Measurements from ENCODE around the gene ACBD4.

The ACBD4 gene

DNA sequence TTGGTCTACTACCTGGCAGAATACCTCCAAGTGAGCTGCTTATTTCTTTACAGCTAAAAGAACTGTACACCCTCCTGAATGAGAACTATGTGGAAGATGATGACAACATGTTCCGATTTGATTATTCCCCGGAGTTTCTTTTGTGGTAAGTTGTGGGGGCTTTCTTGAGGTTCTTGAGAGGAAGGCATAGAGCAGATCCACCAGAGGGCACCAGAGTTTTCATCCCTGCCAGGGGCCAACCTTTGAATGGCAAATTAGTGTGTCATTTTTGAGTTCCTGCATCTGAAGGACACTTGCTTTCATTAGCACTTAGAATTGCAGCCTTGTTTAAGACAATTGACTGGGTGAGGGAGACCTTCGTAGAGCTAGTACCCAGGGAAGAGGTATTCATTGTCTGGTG is 39.3 kb upstream of the ACBD4 start:
- H3K36me3 ChIP-seq (ENCODE audit: insufficient read depth, low read length), result peaks cover 60% of the 10 kb centered on the region
- no peak overlapping the region for H3K27ac ChIP-seq (ENCODE audit: low read depth, low read length)
- no peak overlapping the region for H3K9ac ChIP-seq (ENCODE audit: low read length)
- no peaks in the 10 kb centered on the region for H3K27me3 ChIP-seq (ENCODE audit: control insufficient read depth in 1 of 2, insufficient read depth in 2 of 2, low read length in 2 of 2)
- H3K4me1 ChIP-seq (ENCODE audit: insufficient read depth, low read length), result peaks cover 45% of the 10 kb centered on the region
- no peaks in the 10 kb centered on the region for H3K9me3 ChIP-seq (ENCODE audit: low read length)
- H3K4me3 ChIP-seq (ENCODE audit: low read depth in 1 of 2, low read length in 2 of 2), result no peak overlapping the region

DNA sequence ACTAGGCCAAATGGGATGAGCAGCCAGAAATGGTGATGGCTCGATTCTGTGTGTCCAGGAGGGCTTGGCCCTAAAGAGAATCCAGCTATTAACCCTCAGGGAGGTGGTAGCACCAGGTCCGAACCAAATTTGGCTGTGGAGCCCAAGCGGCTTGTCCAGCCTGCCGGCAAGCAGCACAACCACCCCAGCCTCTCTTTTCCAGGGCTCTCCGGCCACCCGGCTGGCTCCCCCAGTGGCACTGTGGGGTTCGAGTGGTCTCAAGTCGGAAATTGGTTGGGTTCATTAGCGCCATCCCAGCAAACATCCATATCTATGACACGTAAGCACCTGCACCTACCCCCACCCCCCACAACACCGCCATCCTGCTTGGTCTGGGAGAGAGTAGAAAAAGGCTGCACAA is 38.6 kb upstream of the ACBD4 start:
- no peak overlapping the region for H3K9ac ChIP-seq (ENCODE audit: low read length)
- H3K27ac ChIP-seq (ENCODE audit: low read depth, low read length), result no peak overlapping the region
- H3K36me3 ChIP-seq (ENCODE audit: insufficient read depth, low read length), result peaks cover 61% of the 10 kb centered on the region
- H3K4me1 ChIP-seq (ENCODE audit: insufficient read depth, low read length), result peaks cover 42% of the 10 kb centered on the region
- H3K9me3 ChIP-seq (ENCODE audit: low read length), result no peaks in the 10 kb centered on the region
- no peak overlapping the region for H3K4me3 ChIP-seq (ENCODE audit: low read depth in 1 of 2, low read length in 2 of 2)
- H3K27me3 ChIP-seq (ENCODE audit: control insufficient read depth in 1 of 2, insufficient read depth in 2 of 2, low read length in 2 of 2), result no peaks in the 10 kb centered on the region

- Histone ChIP-seq H3K27ac (ENCODE audit: low read depth, low read length) (peak overlapping the region; percentile 8), H3K4me1 (ENCODE audit: insufficient read depth, low read length) (peaks cover 29% of the 10 kb centered on the region), H3K27me3 (ENCODE audit: control insufficient read depth in 1 of 2, insufficient read depth in 2 of 2, low read length in 2 of 2) (no peaks in the 10 kb centered on the region), H3K36me3 (ENCODE audit: insufficient read depth, low read length) (peaks cover 72% of the 10 kb centered on the region), H3K4me3 (ENCODE audit: low read depth in 1 of 2, low read length in 2 of 2) (no peak overlapping the region), H3K9ac (ENCODE audit: low read length) (no peak overlapping the region), H3K9me3 (ENCODE audit: low read length) (no peaks in the 10 kb centered on the region)
Measured at GRCh38 chr17:45098081-45098868, 37.2 kb upstream of the ACBD4 start.

DNA sequence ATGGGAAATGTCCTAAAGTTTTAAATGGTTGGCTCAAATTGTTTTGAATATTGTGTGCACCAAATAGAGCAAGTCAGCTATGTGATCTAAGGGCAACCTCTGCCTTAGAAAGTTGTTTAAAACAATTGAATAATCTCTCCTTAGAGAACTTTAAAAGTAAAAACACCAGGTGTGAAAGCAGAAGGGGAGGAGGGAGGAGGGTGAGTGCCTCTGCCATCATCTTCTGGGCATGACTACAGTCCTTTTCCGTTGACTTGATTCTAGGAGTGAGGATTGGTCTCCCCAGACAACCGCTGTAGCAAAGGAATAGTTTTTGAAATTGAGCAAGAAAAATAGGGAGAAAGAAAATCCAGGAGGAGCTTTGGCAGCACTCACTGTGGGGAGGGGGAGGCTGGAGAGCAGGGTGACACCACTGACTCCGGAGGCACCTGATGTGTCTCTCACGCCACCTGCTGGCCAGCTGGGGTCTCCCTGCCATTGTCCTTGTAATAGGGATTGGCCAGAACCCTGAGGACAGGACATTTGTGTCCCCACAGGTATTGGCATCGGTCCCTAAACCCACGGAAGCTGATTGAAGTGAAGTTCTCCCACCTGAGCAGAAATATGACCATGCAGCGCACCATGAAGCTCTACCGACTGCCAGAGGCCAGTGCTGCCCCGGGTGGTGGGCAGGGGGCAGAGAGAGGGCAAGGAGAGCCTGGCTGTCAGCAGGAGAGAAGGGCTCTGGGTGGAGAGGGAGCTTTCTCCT is 36.4 kb upstream of the ACBD4 start:
- Histone ChIP-seq H3K9me3 (ENCODE audit: low read length) (no peaks in the 10 kb centered on the region), H3K4me1 (ENCODE audit: insufficient read depth, low read length) (peaks cover 21% of the 10 kb centered on the region), H3K9ac (ENCODE audit: low read length) (no peak overlapping the region), H3K4me3 (ENCODE audit: low read depth in 1 of 2, low read length in 2 of 2) (no peak overlapping the region), H3K27ac (ENCODE audit: low read depth, low read length) (peak overlapping the region; percentile 16), H3K27me3 (ENCODE audit: control insufficient read depth in 1 of 2, insufficient read depth in 2 of 2, low read length in 2 of 2) (no peaks in the 10 kb centered on the region), H3K36me3 (ENCODE audit: insufficient read depth, low read length) (peaks cover 80% of the 10 kb centered on the region)

- H3K27ac ChIP-seq (ENCODE audit: low read depth, low read length), result no peak overlapping the region
Measured at GRCh38 chr17:45101546-45101882, 34.0 kb upstream of the ACBD4 start.

GRCh38 chr17:45101883-45102811 is 33.3 kb upstream of the ACBD4 start:
- Histone ChIP-seq H3K4me3 (ENCODE audit: low read depth in 1 of 2, low read length in 2 of 2) (no peak overlapping the region), H3K27ac (ENCODE audit: low read depth, low read length) (no peak overlapping the region), H3K27me3 (ENCODE audit: control insufficient read depth in 1 of 2, insufficient read depth in 2 of 2, low read length in 2 of 2) (no peaks in the 10 kb centered on the region), H3K9me3 (ENCODE audit: low read length) (no peaks in the 10 kb centered on the region), H3K36me3 (ENCODE audit: insufficient read depth, low read length) (peaks cover 84% of the 10 kb centered on the region), H3K9ac (ENCODE audit: low read length) (no peak overlapping the region), H3K4me1 (ENCODE audit: insufficient read depth, low read length) (peaks cover 23% of the 10 kb centered on the region)

More at GRCh38 chr17:45101546-45101882, 34.0 kb upstream of the ACBD4 start:
- Histone ChIP-seq H3K4me3 (ENCODE audit: low read depth in 1 of 2, low read length in 2 of 2) (no peak overlapping the region), H3K36me3 (ENCODE audit: insufficient read depth, low read length) (peaks cover 84% of the 10 kb centered on the region), H3K9me3 (ENCODE audit: low read length) (no peaks in the 10 kb centered on the region), H3K27me3 (ENCODE audit: control insufficient read depth in 1 of 2, insufficient read depth in 2 of 2, low read length in 2 of 2) (no peaks in the 10 kb centered on the region), H3K9ac (ENCODE audit: low read length) (no peak overlapping the region), H3K4me1 (ENCODE audit: insufficient read depth, low read length) (peaks cover 21% of the 10 kb centered on the region)

- no peak overlapping the region for H3K27ac ChIP-seq (ENCODE audit: low read depth, low read length)
- peaks cover 84% of the 10 kb centered on the region for H3K36me3 ChIP-seq (ENCODE audit: insufficient read depth, low read length)
- H3K4me3 ChIP-seq (ENCODE audit: low read depth in 1 of 2, low read length in 2 of 2), result no peak overlapping the region
- no peaks in the 10 kb centered on the region for H3K9me3 ChIP-seq (ENCODE audit: low read length)
- H3K4me1 ChIP-seq (ENCODE audit: insufficient read depth, low read length), result peaks cover 23% of the 10 kb centered on the region
- no peak overlapping the region for H3K9ac ChIP-seq (ENCODE audit: low read length)
- H3K27me3 ChIP-seq (ENCODE audit: control insufficient read depth in 1 of 2, insufficient read depth in 2 of 2, low read length in 2 of 2), result no peaks in the 10 kb centered on the region
Measured at GRCh38 chr17:45102856-45103255, 32.6 kb upstream of the ACBD4 start.

DNA sequence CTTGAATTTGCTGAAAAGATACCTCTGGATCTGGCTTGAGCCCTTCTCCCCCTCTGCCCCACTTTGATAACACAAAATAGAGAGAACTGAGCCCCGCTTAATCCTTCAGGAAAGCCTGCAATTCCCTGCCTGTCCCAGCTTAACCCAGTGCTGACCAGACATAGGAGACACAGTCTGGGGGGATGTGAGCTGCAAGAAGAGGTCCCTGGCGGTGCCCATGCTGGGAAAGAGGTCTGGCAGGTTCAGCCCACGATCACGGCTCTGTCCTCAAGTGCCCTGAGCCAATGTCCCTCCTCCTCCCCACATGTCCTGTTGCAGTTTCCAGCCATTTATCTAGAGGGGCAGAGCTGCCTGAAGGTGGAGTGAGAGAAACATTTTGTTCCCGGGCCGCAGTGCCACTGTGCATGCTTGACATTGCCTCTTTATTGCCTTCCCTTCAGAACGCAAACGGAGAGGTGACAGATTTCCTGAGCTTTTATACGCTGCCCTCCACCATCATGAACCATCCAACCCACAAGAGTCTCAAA is 32.2 kb upstream of the ACBD4 start:
- Histone ChIP-seq H3K27me3 (ENCODE audit: control insufficient read depth in 1 of 2, insufficient read depth in 2 of 2, low read length in 2 of 2) (no peaks in the 10 kb centered on the region), H3K36me3 (ENCODE audit: insufficient read depth, low read length) (peaks cover 84% of the 10 kb centered on the region), H3K27ac (ENCODE audit: low read depth, low read length) (no peak overlapping the region), H3K9ac (ENCODE audit: low read length) (no peak overlapping the region), H3K4me3 (ENCODE audit: low read depth in 1 of 2, low read length in 2 of 2) (no peak overlapping the region), H3K9me3 (ENCODE audit: low read length) (no peaks in the 10 kb centered on the region), H3K4me1 (ENCODE audit: insufficient read depth, low read length) (peaks cover 23% of the 10 kb centered on the region)

DNA sequence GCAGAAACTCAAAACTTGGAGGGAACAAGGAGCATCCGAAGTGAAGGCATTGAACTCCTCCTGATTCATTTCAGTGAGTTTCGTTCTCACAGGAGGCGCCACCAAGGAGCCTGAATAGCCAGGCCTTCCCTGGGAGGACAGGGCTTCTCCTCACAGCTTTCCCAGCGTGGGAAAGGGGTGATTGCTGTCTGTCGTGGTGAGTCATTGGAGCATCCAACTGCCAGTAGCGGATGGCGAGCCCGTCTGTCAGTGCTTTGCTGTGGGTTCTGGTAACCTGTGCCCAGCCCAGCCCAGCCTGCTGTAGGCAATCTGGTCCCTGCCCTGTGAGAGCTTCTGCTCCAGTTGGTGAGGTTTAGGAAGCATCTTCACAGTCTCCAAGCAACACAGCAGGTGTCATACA is 31.5 kb upstream of the ACBD4 start:
- Histone ChIP-seq H3K9ac (ENCODE audit: low read length) (no peak overlapping the region), H3K27me3 (ENCODE audit: control insufficient read depth in 1 of 2, insufficient read depth in 2 of 2, low read length in 2 of 2) (no peaks in the 10 kb centered on the region), H3K36me3 (ENCODE audit: insufficient read depth, low read length) (peaks cover 87% of the 10 kb centered on the region), H3K27ac (ENCODE audit: low read depth, low read length) (no peak overlapping the region), H3K4me1 (ENCODE audit: insufficient read depth, low read length) (peaks cover 18% of the 10 kb centered on the region), H3K9me3 (ENCODE audit: low read length) (no peaks in the 10 kb centered on the region), H3K4me3 (ENCODE audit: low read depth in 1 of 2, low read length in 2 of 2) (no peak overlapping the region)

- Histone ChIP-seq H3K4me1 (ENCODE audit: insufficient read depth, low read length) (peaks cover 14% of the 10 kb centered on the region), H3K4me3 (ENCODE audit: low read depth in 1 of 2, low read length in 2 of 2) (no peak overlapping the region), H3K9me3 (ENCODE audit: low read length) (no peaks in the 10 kb centered on the region), H3K27ac (ENCODE audit: low read depth, low read length) (no peak overlapping the region), H3K27me3 (ENCODE audit: control insufficient read depth in 1 of 2, insufficient read depth in 2 of 2, low read length in 2 of 2) (no peaks in the 10 kb centered on the region), H3K36me3 (ENCODE audit: insufficient read depth, low read length) (peaks cover 84% of the 10 kb centered on the region), H3K9ac (ENCODE audit: low read length) (no peak overlapping the region)
Measured at GRCh38 chr17:45104497-45104896, 31.0 kb upstream of the ACBD4 start.
